Effector memory CD4-positive, alpha-beta T cell (primary cell): ENCODE measurements around the gene DGKD.

Source experiments
- DNase-seq, 3 donors: peaks; one replicate each; pipeline ENCODE4 v3.0.0-alpha.2; 2020
- H3K27ac ChIP-seq: 2 replicates; pipeline ENCODE4 v1.7.0; 2013; ENCODE audit warnings: mild to moderate bottlenecking, low read length, moderate library complexity; ENCODE audit not compliant: insufficient read depth, poor library complexity, severe bottlenecking
- H3K27me3 ChIP-seq: replicated peaks from 2 replicates; pipeline ENCODE4 v1.7.0; 2013; ENCODE audit warnings: mild to moderate bottlenecking, low read length; ENCODE audit not compliant: insufficient read depth, control insufficient read depth, poor library complexity, severe bottlenecking
- H3K36me3 ChIP-seq: 2 replicates; pipeline ENCODE4 v1.7.0; 2013; ENCODE audit warnings: mild to moderate bottlenecking, low read length, moderate library complexity; ENCODE audit not compliant: control insufficient read depth, insufficient read depth
- H3K4me1 ChIP-seq: 2 replicates; pipeline ENCODE4 v1.7.0; 2013; ENCODE audit warnings: low read length, mild to moderate bottlenecking; ENCODE audit not compliant: control insufficient read depth, insufficient read depth, poor library complexity, severe bottlenecking
- H3K4me3 ChIP-seq: 2 replicates; pipeline ENCODE4 v1.7.0; 2013; ENCODE audit warnings: low read length, low read depth, mild to moderate bottlenecking; ENCODE audit not compliant: insufficient read depth, poor library complexity, severe bottlenecking
- H3K9me3 ChIP-seq: 2 replicates; pipeline ENCODE4 v1.7.0; 2013; ENCODE audit warnings: mild to moderate bottlenecking, low read length, moderate library complexity; ENCODE audit not compliant: control insufficient read depth

DGKD gene

GRCh38 chr2:233497692-233498091 is 143.4 kb downstream of the DGKD start:
- DNase-seq, result no peak
- Histone ChIP-seq H3K36me3 (peaks cover 4% of the 10 kb centered on the region), H3K4me3 (no peak overlapping the region), H3K4me1 (no peaks in the 10 kb centered on the region), H3K27me3 (no peaks in the 10 kb centered on the region), H3K27ac (no peak overlapping the region), H3K9me3 (peaks cover 4% of the 10 kb centered on the region)

- DNase-seq, result no peak
- Histone ChIP-seq H3K27ac (no peak overlapping the region), H3K27me3 (no peaks in the 10 kb centered on the region), H3K36me3 (no peaks in the 10 kb centered on the region), H3K9me3 (peaks cover 4% of the 10 kb centered on the region), H3K4me1 (no peaks in the 10 kb centered on the region), H3K4me3 (no peak overlapping the region)
Measured at GRCh38 chr2:233498126-233498525, 143.8 kb downstream of the DGKD start.

- no peak for DNase-seq
- no peaks in the 10 kb centered on the region for H3K27me3 ChIP-seq
Measured at GRCh38 chr2:233499928-233500327, 145.6 kb downstream of the DGKD start.

GRCh38 chr2:233501198-233502076 is 147.1 kb downstream of the DGKD start:
- H3K36me3 ChIP-seq, result no peaks in the 10 kb centered on the region

More at GRCh38 chr2:233499928-233500327, 145.6 kb downstream of the DGKD start:
- Histone ChIP-seq H3K4me1 (no peaks in the 10 kb centered on the region), H3K4me3 (no peak overlapping the region), H3K27ac (no peak overlapping the region), H3K9me3 (peaks cover 7% of the 10 kb centered on the region), H3K36me3 (no peaks in the 10 kb centered on the region)

GRCh38 chr2:233503481-233503880 is 149.2 kb downstream of the DGKD start:
- Histone ChIP-seq H3K9me3 (peaks cover 7% of the 10 kb centered on the region), H3K4me3 (no peak overlapping the region), H3K4me1 (no peaks in the 10 kb centered on the region), H3K36me3 (no peaks in the 10 kb centered on the region), H3K27me3 (no peaks in the 10 kb centered on the region), H3K27ac (no peak overlapping the region)
- no peak for DNase-seq

More at GRCh38 chr2:233501198-233502076, 147.1 kb downstream of the DGKD start:
- Histone ChIP-seq H3K27me3 (no peaks in the 10 kb centered on the region), H3K27ac (no peak overlapping the region), H3K4me3 (no peak overlapping the region), H3K4me1 (no peaks in the 10 kb centered on the region), H3K9me3 (peaks cover 7% of the 10 kb centered on the region)
- no peak for DNase-seq

DNA sequence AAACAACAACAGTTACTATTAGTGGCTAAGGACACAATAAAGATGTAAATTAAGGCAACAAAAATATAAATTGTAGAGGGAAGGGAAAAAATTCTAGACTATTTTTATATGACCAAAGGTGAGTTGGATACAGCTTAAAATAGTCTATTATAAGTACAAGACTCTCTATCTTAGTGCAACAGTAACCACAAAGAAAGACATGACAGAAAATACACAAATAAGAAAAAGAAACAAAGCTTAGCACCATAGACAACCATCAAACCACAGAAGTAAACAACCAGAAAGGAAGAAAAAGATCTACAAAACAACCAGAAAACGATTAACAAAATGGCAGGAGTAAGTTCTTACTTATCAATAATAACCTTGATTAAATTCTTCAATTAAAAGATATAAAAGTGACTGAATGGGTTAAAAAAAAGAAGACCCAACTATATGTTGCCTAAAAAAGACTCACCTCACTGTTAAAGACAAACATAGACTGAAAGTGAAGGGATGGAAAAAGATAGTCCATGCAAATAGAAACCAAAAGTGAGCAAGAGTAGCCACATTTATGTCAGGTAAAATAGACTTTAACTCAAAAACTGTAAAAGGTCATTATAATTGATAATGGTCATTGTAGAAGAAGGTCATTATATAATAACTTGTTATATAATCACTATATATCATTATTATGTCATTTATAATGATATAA is 149.8 kb downstream of the DGKD start:
- no peaks in the 10 kb centered on the region for H3K36me3 ChIP-seq
- peaks cover 7% of the 10 kb centered on the region for H3K9me3 ChIP-seq
- no peaks in the 10 kb centered on the region for H3K4me1 ChIP-seq
- H3K27ac ChIP-seq, result no peak overlapping the region
- no peaks in the 10 kb centered on the region for H3K27me3 ChIP-seq
- DNase-seq, result no peak
- no peak overlapping the region for H3K4me3 ChIP-seq

DNA sequence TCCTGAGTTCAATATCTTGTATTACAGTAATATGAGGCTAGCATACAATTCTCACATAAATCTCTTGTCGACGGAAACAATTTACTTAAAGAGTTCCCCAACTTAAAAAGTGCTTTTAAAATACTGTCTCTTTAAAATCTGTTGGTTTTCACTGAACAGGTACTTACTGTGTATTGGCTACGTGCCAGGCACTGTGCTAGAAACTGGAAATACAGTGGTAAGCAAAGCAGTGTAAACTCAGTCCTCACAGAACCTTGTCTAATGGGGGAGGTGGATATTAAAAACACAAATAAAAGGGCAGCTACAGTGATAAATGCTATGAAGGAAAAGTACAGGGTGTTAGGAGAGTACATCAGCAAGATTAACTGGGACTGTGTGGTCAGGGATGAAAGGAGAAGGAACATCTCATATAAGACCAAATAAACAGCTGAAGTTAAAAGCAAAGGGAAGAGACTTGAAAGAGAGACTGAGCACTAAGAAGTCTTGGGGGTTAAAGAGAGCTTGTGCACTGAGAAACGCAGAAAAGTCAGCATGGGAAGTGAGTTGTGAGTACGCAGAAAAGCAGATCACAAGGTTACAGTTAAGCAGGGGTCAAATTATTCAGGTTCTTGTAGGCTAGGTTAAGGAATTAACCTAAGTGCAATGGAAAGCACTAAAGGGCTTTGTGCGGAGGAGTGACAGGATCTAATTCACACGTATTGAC is 159.8 kb downstream of the DGKD start:
- Histone ChIP-seq H3K36me3 (no peaks in the 10 kb centered on the region), H3K27ac (no peak overlapping the region), H3K4me3 (no peak overlapping the region), H3K9me3 (no peaks in the 10 kb centered on the region), H3K4me1 (no peaks in the 10 kb centered on the region), H3K27me3 (no peaks in the 10 kb centered on the region)
- no peak for DNase-seq

DNA sequence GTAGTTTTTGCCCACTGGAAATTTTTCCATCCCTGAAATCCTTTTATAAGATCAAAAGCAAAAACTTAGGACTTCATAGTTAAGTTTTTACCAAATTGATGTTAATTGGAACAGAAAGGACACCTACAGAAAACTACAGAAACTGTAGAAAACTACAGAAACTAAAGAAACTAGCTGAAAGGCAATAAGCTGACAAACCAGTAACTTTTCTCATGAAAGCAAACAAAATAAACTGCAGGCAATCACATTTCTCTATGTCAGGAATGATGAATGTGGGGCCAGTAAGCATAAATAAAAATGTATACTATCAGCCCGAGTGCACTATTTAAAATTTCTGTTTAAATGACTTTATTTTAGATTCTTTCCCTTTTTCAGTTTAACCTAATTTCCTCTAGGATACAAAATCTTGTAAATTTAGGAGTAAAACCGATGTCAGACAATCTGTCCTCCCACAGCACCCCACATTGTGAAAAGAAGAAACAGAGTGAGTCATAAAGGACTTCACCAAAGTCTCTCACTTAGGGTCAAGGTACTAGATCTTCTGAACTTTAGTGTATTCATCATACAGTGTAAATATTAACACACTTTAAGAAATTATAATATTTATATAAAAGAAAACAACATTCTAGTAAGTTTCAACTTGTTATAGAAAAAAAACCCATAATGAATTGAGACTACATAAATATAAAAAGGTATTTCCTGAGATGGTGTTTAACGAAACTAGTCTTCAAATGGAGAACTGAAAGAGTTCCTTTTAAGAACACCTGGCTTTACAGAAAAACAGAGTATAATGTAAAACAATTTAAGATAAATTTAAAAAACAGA is 165.7 kb downstream of the DGKD start:
- H3K36me3 ChIP-seq, result peaks cover 7% of the 10 kb centered on the region
- DNase-seq, result no peak

More for the DNA sequence above, 165.7 kb downstream of the DGKD start:
- Histone ChIP-seq H3K27ac (no peak overlapping the region), H3K4me3 (no peak overlapping the region), H3K9me3 (no peaks in the 10 kb centered on the region), H3K27me3 (no peaks in the 10 kb centered on the region), H3K4me1 (no peaks in the 10 kb centered on the region)
